ENCODE measurements around the gene PEX12.

GRCh38 chr17:35537601-35538141 is 40.7 kb downstream of the PEX12 start, which contains the start of gene SLFN12L:
- TF ChIP-seq CTCF (IDR thresholded peaks at IDR 0.05; ENCODE audit: insufficient read depth, low read length) (no peak), REST (IDR thresholded peaks at IDR 0.05; ENCODE audit: insufficient replicate concordance, low read depth) (no peak), POLR2AphosphoS5 (IDR thresholded peaks at IDR 0.05; ENCODE audit: low read depth) (no peak), GABPA (IDR thresholded peaks at IDR 0.05; ENCODE audit: low read depth) (no peak)
